CD4-positive, alpha-beta T cell treated with Interferon gamma for 1 hour (primary cell): ENCODE results near the gene RUFY3.
"Not testable (repeated sequence)": the region's sequence is repeated elsewhere in the genome, so short reads cannot be mapped to it uniquely, and the experiment has no call there.

ENCODE experiments used
- DNase-seq: peaks from one replicate; pipeline ENCODE4 v3.0.0-alpha.2; 2020

Gene RUFY3

DNA sequence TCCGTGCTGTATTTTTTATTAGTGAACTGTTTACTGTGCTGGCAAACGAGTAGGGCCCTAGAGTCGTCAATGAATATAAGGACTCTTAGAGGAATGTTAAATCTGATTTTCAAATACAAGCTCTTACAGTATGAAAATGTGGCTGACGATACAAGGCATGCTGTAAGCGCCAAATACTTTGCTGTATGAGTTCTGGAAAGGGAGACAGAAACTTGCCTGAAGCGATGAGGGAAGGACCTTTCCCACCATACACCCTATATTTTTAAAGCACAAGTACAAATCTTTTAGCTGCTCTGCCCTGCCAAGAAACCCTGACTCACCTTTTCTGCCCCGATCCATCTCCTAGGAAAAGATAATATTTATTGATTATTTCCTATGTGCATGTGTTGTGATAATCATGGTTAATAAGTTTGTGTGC, 15.7 kb upstream of the RUFY3 start:
- DNase-seq = no peak

- no peak for DNase-seq
Observed at GRCh38 chr4:70706516-70706915, 15.2 kb upstream of the RUFY3 start.

GRCh38 chr4:70709611-70710205, 12.1 kb upstream of the RUFY3 start:
- DNase-seq = no peak

DNA sequence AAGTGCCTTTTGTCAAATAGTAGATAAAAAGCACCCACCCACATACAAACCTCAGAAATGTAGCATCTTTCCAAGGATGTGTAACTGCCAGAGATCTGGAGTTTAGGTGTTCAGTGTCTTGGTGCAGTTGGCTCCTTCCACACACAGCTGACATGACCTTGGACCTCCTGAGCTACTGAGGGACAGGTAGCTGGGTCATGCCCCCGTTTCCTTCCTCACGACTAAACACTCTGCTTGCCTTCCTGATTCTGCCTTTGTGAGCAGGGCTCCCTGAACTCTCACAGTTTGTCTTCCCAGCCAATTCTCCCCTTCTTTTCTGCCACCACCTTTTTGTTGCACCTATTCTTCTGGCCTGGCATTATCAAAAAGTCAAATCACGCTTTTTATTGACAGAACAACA, 10.2 kb upstream of the RUFY3 start:
- no peak for DNase-seq

GRCh38 chr4:70712150-70712549, 9.6 kb upstream of the RUFY3 start:
- no peak for DNase-seq

- no peak for DNase-seq
Observed at GRCh38 chr4:70712604-70713452, 8.9 kb upstream of the RUFY3 start.

- DNase-seq = no peak
Observed at GRCh38 chr4:70713453-70714078, 8.2 kb upstream of the RUFY3 start.

DNA sequence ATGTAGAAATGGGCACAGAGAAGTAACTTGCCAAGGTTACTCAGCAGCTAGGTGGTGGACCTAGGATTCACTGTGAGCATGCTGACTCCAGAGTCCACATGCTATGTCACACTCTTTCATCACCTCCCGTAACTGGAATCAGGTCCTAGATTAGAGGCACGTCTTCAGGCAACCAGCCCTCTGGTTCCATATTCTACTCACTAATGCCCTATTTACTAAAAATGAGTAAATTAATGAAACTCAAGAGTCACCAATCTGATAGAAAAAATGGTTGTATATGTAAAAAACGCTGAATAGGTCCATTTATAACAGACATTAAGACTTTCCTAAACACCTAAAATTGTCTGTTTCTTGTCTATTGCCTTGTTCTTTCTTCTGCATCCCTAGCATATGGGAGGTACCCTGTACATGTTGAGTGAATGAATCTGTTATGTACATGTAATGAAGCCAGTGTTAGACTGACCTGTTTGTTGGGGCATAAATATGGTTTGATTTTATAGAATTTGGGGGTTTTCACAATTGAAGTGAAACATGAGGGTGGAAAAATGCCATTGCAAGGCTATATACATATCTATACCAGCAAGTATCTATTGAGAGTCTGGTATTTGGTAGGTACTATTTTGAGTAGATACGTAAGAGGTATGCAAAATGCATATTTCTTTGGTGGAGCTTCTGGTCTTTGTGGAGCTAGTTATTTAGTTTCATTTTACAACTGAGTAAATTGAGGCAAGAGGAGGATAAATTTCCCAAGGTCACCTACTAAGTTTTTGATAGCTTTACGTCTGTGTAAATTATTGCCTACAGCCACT, 7.5 kb upstream of the RUFY3 start:
- peak; percentile 13 for DNase-seq

DNA sequence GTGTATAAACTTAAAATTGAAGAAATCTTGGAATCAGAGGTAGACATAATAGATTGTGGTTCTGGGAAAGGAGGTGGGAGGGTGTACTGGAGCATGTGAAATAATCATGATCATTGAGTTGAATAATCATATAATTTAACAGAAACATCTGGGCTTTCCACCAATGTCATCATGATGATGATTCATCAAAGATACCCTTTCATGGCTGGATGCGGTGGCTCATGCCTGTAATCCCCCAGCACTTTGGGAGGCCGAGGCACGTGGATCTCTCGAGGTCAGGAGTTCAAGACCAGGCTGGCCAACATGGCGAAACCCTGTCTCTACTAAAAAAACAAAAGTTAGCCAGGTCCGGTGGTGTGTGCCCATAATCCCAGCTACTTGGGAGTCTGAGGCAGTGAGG, 6.7 kb upstream of the RUFY3 start:
- peak; percentile 59 for DNase-seq

DNA sequence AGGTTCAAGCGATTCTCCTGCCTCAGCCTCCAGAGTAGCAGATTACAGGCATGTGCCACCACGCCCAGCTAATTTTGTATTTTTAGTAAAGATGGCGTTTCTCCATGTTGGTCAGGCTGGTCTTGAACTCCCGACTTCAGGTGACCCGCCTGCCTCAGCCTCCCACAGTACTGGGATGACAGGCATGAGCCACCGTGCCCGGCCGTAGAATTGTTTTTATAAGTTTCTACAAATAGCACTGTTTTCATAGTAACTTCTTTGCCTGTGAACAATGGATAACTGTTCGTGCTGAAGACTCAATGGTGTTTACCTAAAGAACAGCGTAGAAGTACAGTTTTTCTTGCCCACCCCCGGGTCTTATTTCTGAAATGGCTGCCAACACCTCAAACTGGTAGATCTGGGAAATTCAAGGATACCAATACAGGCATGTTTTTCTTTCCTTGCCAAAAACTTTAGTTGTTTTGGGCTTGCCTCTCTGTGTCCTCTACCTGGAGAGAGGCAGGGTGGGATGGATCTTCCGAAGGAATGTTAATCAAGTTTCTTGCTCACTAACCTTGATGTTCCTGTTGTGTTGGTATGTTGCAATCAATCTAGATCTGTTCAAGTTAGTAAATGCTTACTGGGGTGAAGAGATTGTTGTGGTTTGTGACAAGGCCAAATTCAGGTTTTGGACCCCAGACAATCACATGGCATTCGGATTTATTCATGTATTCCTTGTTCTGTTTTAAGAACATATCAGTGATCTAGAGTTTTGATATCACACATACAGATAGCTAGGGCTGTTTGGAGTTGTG, 2.8 kb upstream of the RUFY3 start:
- DNase-seq = no peak

DNA sequence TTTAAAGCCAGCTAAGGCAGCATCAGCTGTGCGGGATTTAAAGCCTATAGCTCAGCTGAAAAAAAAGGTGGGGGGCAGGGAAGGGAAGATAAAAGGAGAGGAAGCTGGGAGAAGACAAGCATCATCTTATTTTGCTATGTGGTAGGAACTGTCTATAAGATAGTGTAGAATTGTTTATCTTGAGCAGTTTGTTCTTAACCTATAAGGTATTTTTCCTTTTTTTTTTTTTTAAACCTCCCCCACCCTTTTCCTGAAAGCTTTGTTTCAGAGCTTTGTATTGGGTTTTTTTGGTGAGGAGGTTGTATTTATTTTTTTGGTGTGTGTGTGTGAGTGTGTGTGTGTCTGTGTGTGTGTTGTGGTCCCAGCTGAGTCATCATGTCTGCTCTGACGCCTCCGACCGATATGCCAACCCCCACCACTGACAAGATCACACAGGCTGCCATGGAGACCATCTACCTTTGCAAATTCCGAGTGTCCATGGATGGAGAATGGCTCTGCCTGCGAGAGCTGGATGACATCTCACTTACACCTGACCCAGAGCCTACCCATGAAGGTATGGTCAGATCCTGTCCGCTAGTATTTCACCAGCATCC, 531 bp downstream of the RUFY3 start:
- peak; percentile 41 for DNase-seq

GRCh38 chr4:70724463-70724862, 2.7 kb downstream of the RUFY3 start:
- DNase-seq = no peak

DNA sequence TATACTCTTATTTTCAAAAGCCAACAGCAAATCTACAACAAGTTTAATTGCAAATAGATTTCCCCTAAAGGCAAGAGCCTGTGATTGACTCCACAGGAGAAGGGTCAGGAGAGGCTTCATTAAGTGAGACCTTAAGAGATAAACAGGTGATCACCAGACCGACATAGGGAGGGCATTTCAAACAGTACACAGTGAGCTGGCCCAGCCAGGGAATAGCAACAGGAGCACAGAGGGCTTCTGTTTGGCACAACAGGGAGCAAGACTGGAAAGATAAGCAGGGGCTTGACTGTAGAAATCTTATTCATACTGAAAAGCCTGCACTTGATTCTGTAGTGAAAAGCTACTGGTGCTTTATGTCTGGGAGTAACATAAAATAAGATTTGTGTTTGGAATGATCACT, 3.9 kb downstream of the RUFY3 start:
- no peak for DNase-seq

DNA sequence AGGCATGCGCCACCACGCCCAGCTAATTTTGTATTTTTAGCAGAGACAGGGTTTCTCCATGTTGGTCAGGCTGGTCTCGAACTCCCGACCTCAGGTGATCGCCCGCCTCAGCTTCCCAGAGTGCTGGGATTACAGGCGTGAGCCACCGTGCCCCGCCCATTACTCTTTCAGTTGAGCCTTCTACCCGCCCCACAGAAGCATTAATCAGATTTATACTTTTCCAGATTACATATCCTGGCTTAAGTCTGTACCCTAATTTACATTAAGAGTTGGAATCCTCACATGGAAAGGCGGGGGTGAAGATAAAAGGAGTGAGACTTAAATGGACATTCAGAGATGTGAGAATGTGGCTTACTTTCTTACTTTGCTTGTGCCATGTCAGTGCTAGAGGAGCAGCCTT, 4.8 kb downstream of the RUFY3 start:
- DNase-seq = not testable (repeated sequence)

- no peak for DNase-seq
Observed at GRCh38 chr4:70728091-70728490, 6.3 kb downstream of the RUFY3 start.

DNA sequence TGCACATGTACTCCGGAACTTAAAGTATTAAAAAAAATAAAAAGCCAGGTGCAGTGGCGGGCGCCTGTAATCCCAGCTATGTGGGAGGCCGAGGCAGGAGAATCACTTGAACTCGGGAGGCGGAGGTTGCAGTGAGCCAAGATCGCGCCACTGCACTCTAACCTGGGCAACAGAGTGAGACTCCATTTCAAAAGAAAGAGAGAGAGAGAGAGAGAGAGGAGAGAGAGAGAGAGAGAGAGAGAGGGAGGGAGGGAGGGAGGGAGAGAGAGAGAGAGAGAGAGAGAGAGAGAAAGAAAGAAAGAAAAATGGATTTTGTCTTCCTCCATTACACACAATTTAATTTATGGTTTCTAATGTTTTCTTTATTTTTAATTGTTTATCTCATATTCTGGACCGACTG, 11.1 kb downstream of the RUFY3 start:
- not testable (repeated sequence) for DNase-seq

DNA sequence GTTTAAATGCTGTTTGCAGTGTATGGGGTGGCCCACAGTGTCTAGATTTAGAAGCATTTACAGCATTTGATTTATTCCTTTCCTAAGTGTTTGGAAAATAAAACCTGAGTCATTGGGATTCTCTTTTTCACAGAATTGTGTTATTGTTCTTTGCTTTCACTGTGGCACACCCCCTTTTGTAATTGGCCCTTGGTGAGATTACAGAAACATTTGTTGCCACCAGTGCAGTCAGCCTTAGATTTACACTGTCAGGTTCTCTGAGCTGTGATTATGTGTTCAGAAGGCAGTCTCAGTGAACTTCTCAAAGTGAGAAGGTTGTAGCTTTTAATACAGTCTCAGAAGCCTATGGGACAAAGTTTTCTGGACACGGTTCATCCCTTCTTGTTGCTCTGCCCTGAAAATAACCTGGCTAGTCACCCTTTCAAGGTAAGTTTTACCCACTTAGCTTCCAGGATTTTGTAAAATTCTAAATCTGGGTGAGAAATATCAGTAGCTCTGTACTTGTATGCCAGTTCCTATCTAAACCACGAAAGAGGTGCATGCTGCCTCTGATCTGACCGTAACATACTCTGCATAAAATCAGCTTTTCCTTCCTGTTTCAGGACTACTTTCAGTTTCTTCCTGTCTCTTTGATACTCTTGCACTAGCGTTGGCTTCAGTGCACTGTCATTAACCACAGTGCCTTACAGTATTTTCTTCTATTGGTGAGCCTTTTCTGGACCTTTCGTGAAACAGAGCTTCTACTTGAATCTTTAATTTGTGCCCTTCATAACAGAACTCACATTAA, 12.6 kb downstream of the RUFY3 start:
- DNase-seq = peak; percentile 29

- DNase-seq = no peak
Observed at GRCh38 chr4:70734971-70735370, 13.2 kb downstream of the RUFY3 start.

DNA sequence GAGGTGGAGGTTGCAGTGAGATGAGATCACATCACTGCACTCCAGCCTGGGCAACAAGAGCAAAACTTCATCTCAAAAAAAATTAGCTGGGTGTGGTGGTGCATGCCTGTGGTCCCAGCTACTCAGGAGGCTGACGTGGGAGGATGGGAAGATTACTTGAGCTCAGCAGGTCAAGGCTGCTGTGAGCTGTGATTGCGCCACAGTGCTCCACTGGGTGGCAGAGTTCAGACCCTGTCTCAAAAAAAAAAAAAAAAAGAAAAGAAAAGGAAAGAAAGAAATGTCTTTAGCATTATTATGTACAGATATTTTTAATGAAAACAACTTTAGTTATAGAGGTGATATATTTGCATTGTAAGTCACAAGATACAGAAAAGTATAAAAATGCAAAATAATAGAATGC, 14.2 kb downstream of the RUFY3 start:
- peak; percentile 28 for DNase-seq

DNA sequence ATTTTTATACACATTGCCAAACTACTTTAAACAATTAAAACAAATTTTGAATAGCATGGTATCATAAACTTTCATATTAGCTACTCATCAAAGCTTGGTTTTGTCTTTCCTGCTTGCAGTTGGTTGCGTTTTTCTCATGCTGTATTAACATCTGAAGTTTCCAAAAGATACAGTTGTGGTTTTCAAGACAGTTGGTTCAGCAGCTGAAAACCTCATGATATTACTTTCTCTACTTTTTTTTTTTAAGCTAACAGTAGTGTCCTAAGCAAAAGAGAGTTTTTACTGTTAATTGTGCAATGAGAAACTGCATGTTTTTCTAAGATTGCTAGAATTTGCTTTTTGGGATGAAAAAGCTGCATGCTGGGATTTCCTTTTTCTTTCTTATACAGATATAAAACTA, 15.2 kb downstream of the RUFY3 start:
- DNase-seq = no peak

GRCh38 chr4:70737409-70737808, 15.6 kb downstream of the RUFY3 start:
- no peak for DNase-seq
